Adrenal gland (tissue), 5 donors: ENCODE data around the gene SHISA5.

ENCODE experiments used
- POLR2A ChIP-seq, 2 donors: fragments of 450-650 bp; IDR thresholded peaks; one replicate each; pipeline ENCODE4 v1.6.1; 2017; ENCODE audit warnings: antibody characterized with exemption in 2 of 2, mild to moderate bottlenecking in 2 of 2, moderate library complexity in 1 of 2
- TF ChIP-seq, protein P1 (sequence below), 6 experiments: fragments of 450-650 bp in 4 of 6; fragments of 200-600 bp in 2 of 6; sonication (generic) in 1 of 6; IDR thresholded peaks; 1 replicate in 5 of 6; 2 replicates in 1 of 6; pipeline versions ENCODE4 v1.5.1 to v1.8.0; 2016 to 2021; ENCODE audit warnings: antibody characterized with exemption in 6 of 6, mild to moderate bottlenecking in 2 of 6, moderate library complexity in 1 of 6
- donor health status: DM: no; HTN: no; CAD: no.

DNA sequence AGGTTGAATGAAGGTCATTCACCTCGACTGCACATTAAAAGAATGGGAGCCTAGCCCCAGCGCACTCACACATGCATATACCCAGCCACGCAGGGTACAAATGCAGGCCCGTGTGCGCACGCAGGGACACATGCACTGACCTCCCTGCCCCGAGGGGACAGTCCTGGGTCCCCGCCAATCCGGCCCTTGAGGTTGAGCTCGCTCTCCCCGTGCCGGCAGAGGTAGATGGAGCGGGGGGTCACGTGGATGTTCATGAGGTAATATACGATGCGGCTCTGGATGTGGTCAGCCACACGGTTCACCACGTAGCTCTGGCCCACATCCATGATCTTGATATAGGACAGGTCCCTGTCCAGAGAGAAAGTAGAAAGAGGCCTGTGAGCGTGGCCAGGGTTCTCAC lies 32.1 kb upstream of the SHISA5 start:
- TF ChIP-seq, protein P1, sequence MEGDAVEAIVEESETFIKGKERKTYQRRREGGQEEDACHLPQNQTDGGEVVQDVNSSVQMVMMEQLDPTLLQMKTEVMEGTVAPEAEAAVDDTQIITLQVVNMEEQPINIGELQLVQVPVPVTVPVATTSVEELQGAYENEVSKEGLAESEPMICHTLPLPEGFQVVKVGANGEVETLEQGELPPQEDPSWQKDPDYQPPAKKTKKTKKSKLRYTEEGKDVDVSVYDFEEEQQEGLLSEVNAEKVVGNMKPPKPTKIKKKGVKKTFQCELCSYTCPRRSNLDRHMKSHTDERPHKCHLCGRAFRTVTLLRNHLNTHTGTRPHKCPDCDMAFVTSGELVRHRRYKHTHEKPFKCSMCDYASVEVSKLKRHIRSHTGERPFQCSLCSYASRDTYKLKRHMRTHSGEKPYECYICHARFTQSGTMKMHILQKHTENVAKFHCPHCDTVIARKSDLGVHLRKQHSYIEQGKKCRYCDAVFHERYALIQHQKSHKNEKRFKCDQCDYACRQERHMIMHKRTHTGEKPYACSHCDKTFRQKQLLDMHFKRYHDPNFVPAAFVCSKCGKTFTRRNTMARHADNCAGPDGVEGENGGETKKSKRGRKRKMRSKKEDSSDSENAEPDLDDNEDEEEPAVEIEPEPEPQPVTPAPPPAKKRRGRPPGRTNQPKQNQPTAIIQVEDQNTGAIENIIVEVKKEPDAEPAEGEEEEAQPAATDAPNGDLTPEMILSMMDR (IDR thresholded peaks at IDR 0.05) = no peak
- no peak for TF ChIP-seq POLR2A (IDR thresholded peaks at IDR 0.05)
